Measurements from ENCODE around the gene PRB3.

The PRB3 gene

DNA sequence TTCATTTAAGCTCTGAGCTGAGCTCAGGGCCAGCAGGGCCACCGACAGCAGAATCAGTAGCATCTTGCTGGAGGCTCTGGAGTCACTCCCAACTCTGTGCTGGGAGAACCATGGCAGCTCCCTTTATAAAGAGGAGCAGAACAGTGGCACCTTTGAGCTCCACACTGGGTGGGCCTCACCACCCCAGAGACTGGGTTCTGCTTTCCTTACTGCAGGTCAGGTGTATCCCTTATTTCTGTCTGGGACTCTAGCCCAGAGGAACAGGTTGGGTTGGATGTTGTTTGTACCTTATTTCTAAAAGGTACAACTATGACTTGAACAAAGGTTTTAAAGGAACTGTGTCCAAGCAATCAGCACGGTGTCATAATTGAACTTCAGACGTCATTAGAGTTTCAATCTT, at the start of gene PRB3:
Gene PRB3 (minus strand): TSS at position 101 of the 400 bp plus-strand sequence. CDS start 38 bp downstream, at position 63.
- DNase-seq (ENCODE audit: low spot score) = no peak

DNA sequence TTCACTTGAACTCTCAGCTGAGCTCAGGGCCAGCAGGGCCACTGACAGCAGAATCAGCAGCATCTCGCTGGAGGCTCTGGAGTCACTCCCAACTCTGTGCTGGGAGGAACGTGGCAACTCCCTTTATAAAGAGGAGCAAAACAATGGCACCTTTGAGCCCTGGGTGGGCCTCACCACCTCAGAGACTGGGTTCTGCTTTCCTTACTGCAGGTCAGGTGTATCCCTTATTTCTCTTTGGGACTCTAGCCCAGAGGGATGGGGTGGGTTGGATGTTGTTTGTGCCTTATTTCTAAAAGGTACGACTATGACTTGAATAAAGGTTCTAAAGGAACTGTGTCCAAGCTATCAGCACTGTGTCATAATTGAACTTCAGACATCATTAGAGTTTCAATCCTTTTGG, 40.8 kb upstream of the PRB3 start, which contains the start of gene PRB4:
Gene PRB4 (minus strand): TSS at position 101 of the 400 bp plus-strand sequence. CDS start 38 bp downstream, at position 63.
- DNase-seq (ENCODE audit: low spot score) = no peak

DNA sequence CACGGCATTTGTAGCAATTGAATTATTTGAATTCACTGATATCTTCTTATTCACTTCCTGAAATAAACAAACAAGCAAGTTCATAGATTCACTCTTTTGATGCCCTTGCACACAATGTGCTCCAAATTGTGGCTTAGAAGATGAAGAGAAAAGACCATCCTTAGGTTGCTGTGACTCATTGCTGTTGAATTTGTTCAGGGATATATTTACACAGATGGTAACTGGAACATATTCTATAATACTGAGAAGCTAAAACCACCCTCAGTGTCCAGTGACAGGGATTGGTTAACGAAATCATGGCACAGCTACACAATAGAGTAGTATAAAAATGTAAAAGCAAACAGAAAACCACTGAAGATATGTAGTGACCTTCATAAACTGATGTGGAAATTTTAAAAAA, 37.6 kb upstream of the PRB3 start:
- DNase-seq (ENCODE audit: low spot score) = no peak

DNA sequence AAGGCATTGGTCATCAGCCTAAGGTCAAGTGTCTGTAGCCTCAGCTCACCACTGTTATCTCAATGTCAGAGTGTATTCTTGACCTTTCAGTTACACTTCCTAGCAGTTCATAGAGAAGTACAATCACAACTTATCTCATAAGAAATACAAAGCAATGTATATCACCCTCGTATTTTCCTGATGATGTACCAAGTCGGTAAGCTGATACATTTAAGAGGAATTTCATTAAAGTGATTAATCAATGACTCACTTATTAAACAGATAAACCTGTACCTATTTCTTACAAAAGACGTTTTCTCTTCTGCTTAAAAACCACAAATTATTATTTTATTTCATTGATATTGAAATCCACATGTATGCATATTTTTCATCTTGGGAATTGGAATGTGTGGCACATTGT, 3.9 kb upstream of the PRB3 start:
- no peak for DNase-seq (ENCODE audit: low spot score)

DNA sequence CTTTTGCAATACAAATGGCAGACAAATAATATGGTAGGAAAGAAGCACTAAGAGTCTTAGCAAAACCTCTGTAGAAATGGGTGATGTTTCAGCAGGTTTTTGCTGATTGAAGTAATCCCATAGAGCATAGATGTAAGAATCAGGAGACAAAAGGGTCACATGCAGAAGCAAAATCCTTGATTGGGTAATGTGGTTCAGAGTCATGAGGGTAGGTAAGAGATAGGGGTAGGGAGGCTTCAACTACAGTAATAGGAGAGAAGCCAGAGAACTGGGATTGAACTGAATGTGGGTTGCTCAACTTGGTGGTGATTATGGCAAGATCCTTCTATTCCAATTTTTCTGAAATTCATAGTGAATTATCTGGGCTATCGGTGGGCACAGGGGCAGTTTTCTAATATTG, 5.0 kb downstream of the PRB3 start:
- DNase-seq (ENCODE audit: low spot score) = no peak

DNA sequence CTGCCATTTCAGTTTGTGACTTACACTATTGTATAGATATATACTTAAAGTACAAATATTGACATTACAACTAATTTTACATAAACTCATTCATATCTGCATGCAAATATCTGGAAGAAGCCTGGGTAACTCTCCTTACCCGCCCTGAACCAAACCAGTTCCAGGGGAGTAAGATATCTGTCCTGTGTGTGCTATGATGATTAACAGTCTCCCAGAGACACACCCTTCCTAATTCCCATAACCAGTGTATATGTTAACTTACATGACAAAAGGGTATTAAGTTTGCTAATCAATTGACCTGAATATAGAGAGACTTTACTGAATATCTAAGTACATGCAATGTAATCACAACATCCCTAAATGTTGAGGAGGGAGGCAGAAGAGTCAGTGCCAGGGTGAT, 23.0 kb downstream of the PRB3 start:
- no peak for DNase-seq (ENCODE audit: low spot score)

DNA sequence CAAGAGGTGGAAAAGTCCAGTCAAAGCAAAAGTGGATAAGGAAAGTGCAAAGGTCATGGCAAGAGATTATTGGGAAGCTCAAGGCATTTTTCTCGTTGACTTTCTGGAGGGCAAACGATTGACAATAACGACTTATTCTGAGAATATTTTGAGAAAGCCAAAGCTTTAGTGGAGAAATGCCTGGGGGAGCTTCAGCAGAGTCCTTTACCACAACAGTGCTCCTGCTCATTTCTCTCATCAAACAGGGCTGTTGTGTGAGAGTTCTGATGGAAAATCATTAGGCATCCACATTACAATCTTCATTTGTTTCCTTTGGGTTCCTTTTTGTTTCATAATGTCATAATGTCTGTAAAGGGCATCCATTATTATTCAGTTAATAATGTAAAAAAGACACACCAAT, 26.9 kb downstream of the PRB3 start:
- no peak for DNase-seq (ENCODE audit: low spot score)

DNA sequence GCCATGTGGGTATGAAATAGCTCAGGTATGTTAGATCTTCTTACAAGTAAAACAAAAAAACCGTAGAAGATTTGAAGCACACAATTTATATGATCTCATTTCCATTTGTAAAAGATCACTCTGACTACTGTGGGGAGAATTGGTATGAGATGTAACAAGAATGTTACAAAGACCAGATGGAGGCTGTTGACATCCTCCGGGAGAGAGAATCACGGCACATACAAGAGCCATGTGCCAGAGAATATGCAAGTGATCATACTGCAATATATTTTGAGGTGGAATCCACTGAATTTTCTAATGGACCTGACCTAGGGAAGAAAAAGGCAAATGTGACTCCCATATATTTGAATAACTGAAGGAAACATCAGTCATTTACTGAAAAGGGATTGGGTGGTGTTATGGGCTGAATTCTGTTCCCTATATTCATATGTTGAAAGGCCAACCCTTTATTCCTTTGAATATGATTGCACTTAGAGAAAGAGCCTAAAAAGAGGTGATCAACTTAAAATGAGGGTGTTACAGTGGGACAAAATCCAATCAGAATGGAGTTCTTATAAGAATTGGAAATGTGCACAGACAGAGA, 29.1 kb downstream of the PRB3 start:
- DNase-seq (ENCODE audit: low spot score) = no peak

DNA sequence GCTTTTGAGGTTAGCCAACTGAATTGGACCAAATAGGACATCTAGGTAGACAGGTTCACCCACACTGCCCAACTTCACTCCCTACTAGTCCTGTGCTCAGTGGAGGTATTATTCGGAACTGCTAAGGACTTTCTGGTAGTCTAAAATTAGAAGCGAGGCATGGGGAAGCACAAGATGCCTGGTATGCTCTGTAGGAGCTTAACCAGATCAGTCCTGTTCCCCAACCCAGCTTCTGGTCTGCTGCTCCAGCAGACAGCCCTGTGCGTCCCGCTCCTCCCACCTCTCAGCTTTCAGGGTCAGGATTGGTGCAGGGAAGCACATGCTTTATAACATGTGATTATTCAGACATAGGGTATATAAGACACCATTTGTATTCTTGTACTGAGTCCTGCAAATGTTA, 31.2 kb downstream of the PRB3 start:
- no peak for DNase-seq (ENCODE audit: low spot score)

DNA sequence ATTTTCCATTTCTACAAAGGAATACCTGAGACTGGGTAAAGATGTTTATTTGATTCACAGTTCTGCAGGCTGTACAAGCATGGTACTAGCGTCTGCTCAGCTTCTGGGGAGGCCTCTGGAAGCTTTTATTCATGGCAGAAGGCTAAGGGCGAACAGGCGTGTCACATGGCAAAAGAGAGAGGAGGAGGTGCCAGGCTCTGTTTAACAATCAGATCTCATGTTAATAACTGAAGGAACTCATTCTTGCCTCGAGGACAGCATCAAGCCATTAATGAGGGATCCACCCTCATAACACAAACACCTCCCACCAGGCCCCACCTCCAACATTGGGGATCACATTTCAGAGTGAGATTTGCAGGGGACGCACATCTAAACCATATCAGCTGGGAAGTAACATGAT, 36.0 kb downstream of the PRB3 start:
- DNase-seq (ENCODE audit: low spot score) = no peak

DNA sequence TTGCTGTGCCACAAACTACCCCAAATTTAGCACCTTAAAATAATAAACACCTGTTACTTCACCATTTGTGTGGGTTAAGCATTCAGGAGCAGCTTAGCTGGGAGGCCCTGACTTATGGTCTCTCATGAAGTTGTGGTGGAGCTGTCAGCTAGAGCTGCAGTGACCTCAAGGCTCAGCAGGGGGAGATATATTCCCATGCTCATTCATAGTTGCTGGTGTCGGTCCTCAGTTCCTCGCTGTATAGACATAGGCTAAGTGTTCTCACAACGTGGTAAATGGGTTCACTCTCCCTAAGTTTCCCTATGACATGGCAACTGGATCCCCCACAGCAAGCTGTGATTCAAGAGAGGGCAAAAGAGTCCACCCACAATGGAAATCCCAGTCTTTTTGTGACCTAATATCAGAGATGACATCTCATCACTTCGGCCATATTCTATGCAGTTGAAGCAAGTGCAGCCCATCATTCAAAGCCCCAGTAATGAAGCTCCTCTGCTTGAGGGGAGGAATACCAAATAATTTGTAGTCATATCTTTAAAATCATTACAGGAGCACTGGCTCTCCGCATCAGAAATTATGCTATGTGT, 41.1 kb downstream of the PRB3 start:
- DNase-seq (ENCODE audit: low spot score) = peak; percentile 22

DNA sequence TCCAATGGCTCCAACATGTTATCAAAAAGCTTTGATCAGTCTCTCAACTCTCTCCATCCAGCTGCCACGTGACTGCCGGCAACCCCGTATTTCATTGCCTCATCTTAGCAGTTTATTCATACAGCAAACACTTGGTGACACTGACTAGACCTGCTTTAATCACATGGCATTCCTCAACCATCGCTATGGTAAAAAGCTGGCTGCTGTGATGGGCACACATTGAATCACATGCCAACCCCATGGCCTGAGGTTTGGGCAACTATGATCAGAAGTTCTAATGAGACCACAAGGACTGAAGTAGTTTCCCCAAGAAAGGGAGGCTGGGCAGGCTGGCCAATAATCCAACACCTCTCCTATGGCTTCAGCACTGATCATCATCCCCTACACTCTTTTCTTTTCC, 42.1 kb downstream of the PRB3 start:
- DNase-seq (ENCODE audit: low spot score) = no peak

All from activated CD4-positive, alpha-beta T cell treated with anti-CD3 and anti-CD28 coated beads, Interleukin-2, Interleukin-4, amounts not matched to agents 100 ng/mL and 50 ng/mL, durations not matched to agents 16 hours and 8 hours (primary cell).